Osteocyte (in vitro differentiated cells): ENCODE data around the gene ACKR3. TPM values are rescaled to one million over a fixed set of nuclear protein-coding genes. Genes with fewer than 3 reads are reported as not detected.
A peak's percentile ranks its signal among the peaks of the same experiment; 100 is the strongest.

Experiments used
- DNase-seq: peaks from one replicate; pipeline ENCODE4 v3.0.0; 2021; ENCODE audit warnings: mixed read lengths; ENCODE audit not compliant: unreplicated experiment; ENCODE audit errors: extremely low spot score
- H3K27ac Mint-ChIP-seq: one replicate; pipeline ENCODE4 v1.8.0; 2021; ENCODE audit warnings: mild to moderate bottlenecking, mixed read lengths; ENCODE audit not compliant: unreplicated experiment
- H3K27me3 Mint-ChIP-seq: one replicate; pipeline ENCODE4 v1.8.0; 2021; ENCODE audit warnings: mixed read lengths; ENCODE audit not compliant: unreplicated experiment
- H3K36me3 Mint-ChIP-seq: one replicate; pipeline ENCODE4 v1.8.0; 2021; ENCODE audit warnings: mixed read lengths; ENCODE audit not compliant: unreplicated experiment
- H3K4me1 Mint-ChIP-seq: one replicate; pipeline ENCODE4 v1.8.0; 2021; ENCODE audit warnings: mixed read lengths; ENCODE audit not compliant: unreplicated experiment
- H3K4me3 Mint-ChIP-seq: one replicate; pipeline ENCODE4 v1.8.0; 2021; ENCODE audit warnings: mild to moderate bottlenecking, moderate library complexity, mixed read lengths; ENCODE audit not compliant: unreplicated experiment
- H3K9me3 Mint-ChIP-seq: one replicate; pipeline ENCODE4 v1.8.0; 2021; ENCODE audit warnings: mixed read lengths; ENCODE audit not compliant: unreplicated experiment
- total RNA-seq: library from RNA; stranded (reverse); gene quantifications from 2 replicates; pipeline ENCODE4 v1.2.1, GENCODE V29; 2021
- TF ChIP-seq, protein P1 (sequence below): fragments of 200-600 bp; sonication (generic); IDR thresholded peaks from 2 replicates; pipeline ENCODE4 v1.5.0; 2021; ENCODE audit warnings: antibody characterized with exemption, mild to moderate bottlenecking, moderate library complexity

The ACKR3 gene
- total RNA-seq, 1 donor from 2014 or later, result 36.9 TPM

- Mint-ChIP-seq H3K9me3 (peaks cover 7% of the 10 kb centered on the region), H3K4me3 (no peak overlapping the region), H3K27me3 (peaks cover 24% of the 10 kb centered on the region), H3K4me1 (peaks cover 9% of the 10 kb centered on the region), H3K36me3 (peaks cover 2% of the 10 kb centered on the region), H3K27ac (no peak overlapping the region)
- no peak for DNase-seq
- TF ChIP-seq, protein P1, sequence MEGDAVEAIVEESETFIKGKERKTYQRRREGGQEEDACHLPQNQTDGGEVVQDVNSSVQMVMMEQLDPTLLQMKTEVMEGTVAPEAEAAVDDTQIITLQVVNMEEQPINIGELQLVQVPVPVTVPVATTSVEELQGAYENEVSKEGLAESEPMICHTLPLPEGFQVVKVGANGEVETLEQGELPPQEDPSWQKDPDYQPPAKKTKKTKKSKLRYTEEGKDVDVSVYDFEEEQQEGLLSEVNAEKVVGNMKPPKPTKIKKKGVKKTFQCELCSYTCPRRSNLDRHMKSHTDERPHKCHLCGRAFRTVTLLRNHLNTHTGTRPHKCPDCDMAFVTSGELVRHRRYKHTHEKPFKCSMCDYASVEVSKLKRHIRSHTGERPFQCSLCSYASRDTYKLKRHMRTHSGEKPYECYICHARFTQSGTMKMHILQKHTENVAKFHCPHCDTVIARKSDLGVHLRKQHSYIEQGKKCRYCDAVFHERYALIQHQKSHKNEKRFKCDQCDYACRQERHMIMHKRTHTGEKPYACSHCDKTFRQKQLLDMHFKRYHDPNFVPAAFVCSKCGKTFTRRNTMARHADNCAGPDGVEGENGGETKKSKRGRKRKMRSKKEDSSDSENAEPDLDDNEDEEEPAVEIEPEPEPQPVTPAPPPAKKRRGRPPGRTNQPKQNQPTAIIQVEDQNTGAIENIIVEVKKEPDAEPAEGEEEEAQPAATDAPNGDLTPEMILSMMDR, result peak; percentile 45
These were observed 7.2 kb upstream of the ACKR3 start for GRCh38 chr2:236562434-236562833.

DNA sequence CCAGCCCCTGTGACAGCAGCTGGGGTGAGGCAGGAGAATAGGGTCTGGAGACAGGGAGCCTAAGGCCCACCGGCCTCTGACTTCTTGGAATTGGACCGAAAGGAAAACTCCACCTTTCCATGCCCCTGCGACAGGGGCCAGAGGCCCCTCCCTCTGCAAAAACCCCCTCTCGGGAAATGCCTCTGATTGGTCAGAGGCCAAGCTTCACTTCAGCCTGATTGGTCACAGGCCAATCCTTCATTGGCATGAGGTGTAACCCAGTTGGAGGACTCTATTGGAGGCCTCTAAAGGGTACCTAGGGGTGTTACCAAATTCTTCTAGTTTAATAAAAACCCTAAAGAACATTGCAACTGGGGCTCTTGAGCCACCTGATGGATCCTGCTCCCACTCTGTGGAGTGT is 5.7 kb upstream of the ACKR3 start:
- peaks cover 14% of the 10 kb centered on the region for H3K4me1 Mint-ChIP-seq
- H3K27ac Mint-ChIP-seq, result no peak overlapping the region
- peaks cover 7% of the 10 kb centered on the region for H3K9me3 Mint-ChIP-seq
- DNase-seq, result no peak
- peaks cover 24% of the 10 kb centered on the region for H3K27me3 Mint-ChIP-seq
- no peak overlapping the region for H3K4me3 Mint-ChIP-seq
- TF ChIP-seq, protein P1, result no peak
- peaks cover 2% of the 10 kb centered on the region for H3K36me3 Mint-ChIP-seq

DNA sequence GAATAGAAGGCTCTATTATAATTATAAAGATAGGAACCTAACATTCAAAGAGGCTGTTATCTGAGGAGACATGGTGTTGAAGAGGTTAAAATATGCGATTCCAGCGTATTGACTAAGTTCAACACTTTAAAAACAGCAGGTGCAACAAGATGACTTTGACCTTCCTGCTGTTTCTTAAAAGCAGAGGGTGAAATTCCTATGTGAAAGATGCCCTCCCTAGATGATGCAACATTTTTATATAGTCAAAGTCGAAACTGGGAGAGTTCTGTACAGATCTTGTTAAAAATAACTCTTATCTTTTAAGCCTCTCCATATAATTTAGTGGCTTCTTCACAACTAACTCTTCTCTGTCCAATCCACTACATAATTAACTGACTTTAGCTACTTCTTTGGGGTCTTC is 4.4 kb upstream of the ACKR3 start:
- DNase-seq, result no peak
- H3K9me3 Mint-ChIP-seq, result peaks cover 7% of the 10 kb centered on the region
- H3K4me3 Mint-ChIP-seq, result no peak overlapping the region
- H3K4me1 Mint-ChIP-seq, result peaks cover 16% of the 10 kb centered on the region
- TF ChIP-seq, protein P1, result no peak
- H3K27me3 Mint-ChIP-seq, result peaks cover 24% of the 10 kb centered on the region
- H3K36me3 Mint-ChIP-seq, result peaks cover 2% of the 10 kb centered on the region
- H3K27ac Mint-ChIP-seq, result no peak overlapping the region

- H3K27ac Mint-ChIP-seq, result no peak overlapping the region
- peaks cover 19% of the 10 kb centered on the region for H3K27me3 Mint-ChIP-seq
- H3K9me3 Mint-ChIP-seq, result peaks cover 5% of the 10 kb centered on the region
- DNase-seq, result no peak
- H3K4me1 Mint-ChIP-seq, result peaks cover 21% of the 10 kb centered on the region
- TF ChIP-seq, protein P1, result no peak
- H3K4me3 Mint-ChIP-seq, result no peak overlapping the region
- peaks cover under 1% of the 10 kb centered on the region for H3K36me3 Mint-ChIP-seq
These were observed 3.7 kb upstream of the ACKR3 start for GRCh38 chr2:236565879-236566402.

DNA sequence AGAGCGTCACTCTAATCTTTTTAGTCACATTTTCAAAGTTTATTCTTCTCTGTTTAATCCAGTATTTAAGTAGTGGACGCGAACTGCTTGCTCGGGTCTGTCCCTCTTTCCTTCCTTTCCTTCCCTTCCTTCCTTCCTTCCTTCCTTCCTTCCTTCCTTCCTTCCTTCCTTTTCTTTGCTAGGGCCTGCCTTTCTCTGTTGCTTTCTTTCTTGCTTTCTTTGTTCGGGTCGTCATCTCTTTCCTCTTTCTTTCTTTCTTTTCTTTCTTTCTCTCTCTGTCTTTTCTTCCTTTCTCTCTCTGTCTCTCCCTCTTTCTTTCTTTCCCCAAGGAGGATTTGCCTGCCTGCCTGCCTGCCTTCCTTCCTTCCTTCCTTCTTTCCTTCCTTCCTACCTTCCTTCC is 3.0 kb upstream of the ACKR3 start:
- no peak for DNase-seq
- TF ChIP-seq, protein P1, result no peak
- H3K27me3 Mint-ChIP-seq, result peaks cover 21% of the 10 kb centered on the region
- no peak overlapping the region for H3K27ac Mint-ChIP-seq
- peaks cover 28% of the 10 kb centered on the region for H3K4me1 Mint-ChIP-seq
- H3K36me3 Mint-ChIP-seq, result peaks cover 4% of the 10 kb centered on the region
- peaks cover 4% of the 10 kb centered on the region for H3K9me3 Mint-ChIP-seq
- H3K4me3 Mint-ChIP-seq, result no peak overlapping the region
